NCI-H146 (cell line): Measurements from ENCODE around the gene WDR18.

Source experiments
- DNase-seq: peaks from one replicate; lab custom pipeline; 2025; lab: John Stamatoyannopoulos, UW

Gene WDR18

GRCh38 chr19:1008268-1009040, 24.3 kb downstream of the WDR18 start:
- DNase-seq, result no peak

- no peak for DNase-seq
Measured at GRCh38 chr19:1009041-1009980, 25.2 kb downstream of the WDR18 start.

GRCh38 chr19:1009981-1010538, 25.9 kb downstream of the WDR18 start:
- no peak for DNase-seq

- no peak for DNase-seq
Measured at GRCh38 chr19:1010586-1011510, 26.7 kb downstream of the WDR18 start.

GRCh38 chr19:1011831-1012333, 27.7 kb downstream of the WDR18 start:
- DNase-seq, result no peak

GRCh38 chr19:1012334-1012733, 28.2 kb downstream of the WDR18 start:
- no peak for DNase-seq

- DNase-seq, result no peak
Measured at GRCh38 chr19:1013218-1013617, 29.1 kb downstream of the WDR18 start.

GRCh38 chr19:1014161-1015060, 30.3 kb downstream of the WDR18 start:
- DNase-seq, result no peak

- no peak for DNase-seq
Measured at GRCh38 chr19:1015061-1015781, 31.1 kb downstream of the WDR18 start.

GRCh38 chr19:1015782-1016646, 31.9 kb downstream of the WDR18 start:
- DNase-seq, result no peak

GRCh38 chr19:1016647-1017114, 32.5 kb downstream of the WDR18 start:
- DNase-seq, result no peak

- no peak for DNase-seq
Measured at GRCh38 chr19:1017115-1017905, 33.2 kb downstream of the WDR18 start.

- no peak for DNase-seq
Measured at GRCh38 chr19:1017906-1018305, 33.8 kb downstream of the WDR18 start.

GRCh38 chr19:1018393-1018792, 34.2 kb downstream of the WDR18 start:
- no peak for DNase-seq

- no peak for DNase-seq
Measured at GRCh38 chr19:1018932-1019615, 34.9 kb downstream of the WDR18 start.

GRCh38 chr19:1019616-1019961, 35.4 kb downstream of the WDR18 start:
- DNase-seq, result no peak
